NCI-H1694 (cell line): ENCODE results near the gene COL4A1.

Experiments used
- DNase-seq: peaks from one replicate; lab custom pipeline; 2025; lab: John Stamatoyannopoulos, UW

COL4A1 gene

GRCh38 chr13:110308656-110309359 is 1.9 kb upstream of the COL4A1 start:
- DNase-seq = no peak

GRCh38 chr13:110307767-110308655 is 1.1 kb upstream of the COL4A1 start:
- DNase-seq = no peak

- DNase-seq = no peak
These were observed 507 bp downstream of the COL4A1 start for GRCh38 chr13:110306340-110306959.

GRCh38 chr13:110305949-110306339 is 1.0 kb downstream of the COL4A1 start:
- no peak for DNase-seq

- DNase-seq = no peak
These were observed 1.4 kb downstream of the COL4A1 start for GRCh38 chr13:110305544-110305943.

- DNase-seq = no peak
These were observed 2.0 kb downstream of the COL4A1 start for GRCh38 chr13:110305001-110305400.

- DNase-seq = no peak
These were observed 2.7 kb downstream of the COL4A1 start for GRCh38 chr13:110304256-110304655.

GRCh38 chr13:110303644-110304043 is 3.3 kb downstream of the COL4A1 start:
- no peak for DNase-seq

GRCh38 chr13:110302997-110303396 is 4.0 kb downstream of the COL4A1 start:
- no peak for DNase-seq

- DNase-seq = no peak
These were observed 5.1 kb downstream of the COL4A1 start for GRCh38 chr13:110301606-110302553.

GRCh38 chr13:110301083-110301482 is 5.9 kb downstream of the COL4A1 start:
- no peak for DNase-seq

- no peak for DNase-seq
These were observed 6.7 kb downstream of the COL4A1 start for GRCh38 chr13:110300090-110300815.

GRCh38 chr13:110299283-110299840 is 7.6 kb downstream of the COL4A1 start:
- no peak for DNase-seq

- DNase-seq = no peak
These were observed 8.3 kb downstream of the COL4A1 start for GRCh38 chr13:110298505-110299282.

GRCh38 chr13:110297766-110298504 is 9.0 kb downstream of the COL4A1 start:
- DNase-seq = no peak

GRCh38 chr13:110297011-110297410 is 9.9 kb downstream of the COL4A1 start:
- no peak for DNase-seq

GRCh38 chr13:110294622-110295021 is 12.3 kb downstream of the COL4A1 start:
- no peak for DNase-seq

GRCh38 chr13:110294146-110294545 is 12.8 kb downstream of the COL4A1 start:
- no peak for DNase-seq

- DNase-seq = no peak
These were observed 13.3 kb downstream of the COL4A1 start for GRCh38 chr13:110293649-110294048.
